Fibroblast of gingiva (primary cell): ENCODE measurements around the gene NECTIN2.

Experiments used
- DNase-seq: peaks from one replicate; pipeline ENCODE4 v3.0.0-alpha.2; 2011; ENCODE audit warnings: low read depth

The NECTIN2 gene

DNA sequence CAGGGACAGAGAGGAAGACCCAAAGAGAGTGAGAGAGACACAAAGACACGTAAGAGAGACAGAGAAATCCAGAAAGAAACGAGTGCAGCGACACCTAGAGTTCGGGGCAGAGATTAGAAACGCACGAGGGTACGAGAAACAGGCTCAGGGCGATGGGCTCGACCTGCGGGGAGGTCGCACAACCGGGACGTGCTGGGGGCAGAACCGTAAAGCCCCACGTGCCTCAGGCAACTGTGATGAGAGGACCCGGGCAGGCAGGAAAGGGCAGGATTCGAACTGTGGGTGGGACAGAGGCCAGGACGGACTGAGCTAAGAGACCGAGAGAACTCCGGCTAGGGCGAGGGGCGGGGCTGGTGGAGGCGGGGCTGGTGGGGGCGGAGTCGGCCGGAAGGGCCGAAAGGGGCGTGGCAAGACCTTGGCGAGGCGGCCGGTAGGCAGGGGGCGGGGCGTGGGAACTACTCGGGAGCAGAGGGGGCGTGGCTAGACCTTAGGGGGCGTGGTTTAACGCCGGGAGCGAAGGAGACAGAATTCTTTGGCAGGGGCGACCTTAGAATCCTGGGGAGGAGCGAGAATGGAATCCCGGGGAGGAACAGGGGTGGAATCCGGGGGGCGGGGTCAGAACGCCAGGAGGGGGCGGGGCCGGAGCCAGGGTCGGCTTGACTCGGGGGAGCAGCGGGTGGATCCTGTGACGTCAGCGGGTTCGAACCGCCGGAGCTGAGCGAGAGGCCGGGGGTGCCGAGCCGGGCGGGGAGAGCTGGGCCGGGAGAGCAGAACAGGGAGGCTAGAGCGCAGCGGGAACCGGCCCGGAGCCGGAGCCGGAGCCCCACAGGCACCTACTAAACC lies at the start of gene NECTIN2:
Gene NECTIN2, plus strand, starts transcription at position 686 of the 843 bp plus-strand sequence. CDS start 229 bp downstream, outside the sequence.
- DNase-seq = peak; percentile 97

DNA sequence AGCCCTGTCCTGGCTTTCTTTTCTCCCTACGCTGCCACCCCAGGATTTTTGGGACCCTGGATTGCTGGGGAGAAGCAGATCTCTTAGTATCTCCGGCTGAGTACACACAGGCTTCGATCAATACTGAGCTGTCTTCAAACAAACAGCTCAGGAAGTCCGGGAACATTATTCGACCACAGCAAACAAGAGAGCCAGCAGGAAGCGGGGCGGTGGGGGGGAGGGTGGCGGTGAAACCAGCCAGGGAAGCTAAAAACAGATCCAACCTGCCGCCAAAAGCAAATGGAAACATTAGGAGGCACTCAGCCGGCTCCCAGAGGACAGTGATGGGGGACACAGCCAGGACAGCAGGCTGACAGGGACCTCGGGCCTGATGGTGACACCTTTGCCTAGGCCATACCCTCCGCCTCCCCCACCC lies 49.4 kb upstream of the NECTIN2 start:
- DNase-seq = no peak

DNA sequence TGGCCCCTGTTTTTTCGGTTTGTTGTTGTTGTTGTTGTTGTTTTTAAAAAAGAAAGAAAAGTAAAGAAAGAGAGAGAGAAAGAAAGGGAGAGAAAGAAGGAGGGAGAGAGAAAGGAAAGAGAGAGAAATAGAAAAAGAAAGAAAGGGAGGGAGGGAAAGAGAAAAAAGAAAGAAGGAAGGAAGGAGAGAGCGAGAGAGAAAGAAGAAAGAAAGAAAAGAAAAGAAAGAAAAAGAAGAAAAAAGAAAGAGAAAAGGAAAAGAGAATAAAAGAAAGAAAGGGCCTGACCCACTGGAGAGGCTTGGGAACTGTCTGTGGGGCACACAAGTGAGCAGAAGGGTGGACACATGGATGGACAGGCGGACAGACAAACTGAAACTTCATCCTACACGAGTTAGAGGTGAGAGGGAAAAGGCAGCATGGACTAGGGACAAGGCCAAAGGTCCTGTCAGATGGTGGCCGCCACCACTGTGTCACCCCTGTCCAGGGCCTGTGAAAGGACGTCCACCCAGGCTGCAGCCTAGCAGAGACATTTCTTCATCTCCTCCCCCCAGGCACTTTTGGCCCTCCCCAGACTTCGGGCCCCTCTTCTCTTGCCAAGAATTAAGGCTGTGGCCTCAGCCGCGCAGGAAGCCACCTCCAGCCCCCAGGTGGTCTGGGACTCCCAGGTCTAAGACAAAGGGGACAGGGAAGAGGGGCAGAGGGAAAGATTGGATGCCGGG lies 46.3 kb upstream of the NECTIN2 start:
- no peak for DNase-seq

DNA sequence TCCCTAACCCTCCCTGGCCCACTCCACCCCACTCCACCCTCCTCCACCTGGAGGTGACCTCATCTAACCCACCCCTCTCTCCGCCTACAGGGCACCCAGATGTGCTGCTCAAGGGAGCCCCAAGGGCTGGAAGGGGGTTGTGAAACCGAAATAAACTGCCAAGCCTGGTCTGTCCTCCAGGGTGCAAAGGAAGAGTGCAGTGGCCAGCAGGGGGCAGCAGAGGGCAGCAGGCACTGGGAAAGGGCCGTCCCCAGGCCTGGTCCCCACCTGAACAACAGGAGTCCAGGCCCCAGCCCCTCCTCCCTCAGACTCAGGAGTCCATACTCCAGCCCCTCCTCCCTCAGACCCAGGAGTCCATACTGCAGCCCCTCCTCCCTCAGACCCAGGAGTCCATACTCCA lies 45.6 kb upstream of the NECTIN2 start:
- DNase-seq = peak; percentile 56

DNA sequence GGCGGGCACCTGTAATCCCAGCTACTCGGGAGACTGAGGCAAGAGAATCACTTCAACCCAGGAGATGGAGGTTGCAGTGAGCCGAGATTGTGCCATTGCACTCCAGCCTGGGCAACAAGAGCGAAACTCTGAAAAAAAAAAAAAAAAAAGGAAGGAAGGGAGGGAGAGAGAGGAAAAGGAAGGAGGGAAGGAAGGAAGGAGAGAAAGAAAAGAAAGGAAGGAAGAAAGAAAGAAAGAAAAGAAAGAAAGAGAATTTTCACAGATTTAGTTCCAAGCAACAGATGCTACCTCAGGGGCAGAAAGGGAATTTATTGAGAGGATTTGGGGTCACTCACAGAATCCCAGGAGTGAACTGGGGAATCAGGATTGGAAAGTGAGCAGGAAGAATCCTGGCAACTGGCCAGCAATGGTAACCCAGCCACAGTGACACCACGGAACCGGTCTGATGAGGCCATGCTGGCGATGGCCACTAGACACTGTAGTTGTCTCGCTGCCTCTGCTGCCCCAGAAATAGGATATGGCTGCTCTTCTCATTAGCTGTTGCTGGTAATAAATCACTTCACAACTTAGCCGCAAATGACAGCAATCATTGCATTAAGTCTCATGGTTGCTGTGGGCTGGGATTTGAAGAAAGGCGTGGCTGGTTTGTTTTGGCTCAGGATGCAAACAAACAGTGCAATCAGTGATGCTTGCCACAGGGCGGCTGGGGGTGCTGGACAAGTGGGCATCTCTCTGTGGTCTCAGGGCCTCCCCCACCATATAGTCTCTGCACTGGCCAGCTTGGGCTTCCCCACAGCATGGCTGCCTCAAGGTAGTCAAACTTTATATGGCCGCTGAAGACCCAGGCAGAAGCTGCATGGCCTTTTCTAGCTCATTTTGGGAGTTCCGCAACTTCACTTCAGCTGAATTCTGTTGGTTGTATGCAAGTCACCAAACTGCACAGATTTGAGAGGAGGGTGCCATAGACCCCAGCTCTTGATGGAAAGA lies 42.4 kb upstream of the NECTIN2 start:
- no peak for DNase-seq

DNA sequence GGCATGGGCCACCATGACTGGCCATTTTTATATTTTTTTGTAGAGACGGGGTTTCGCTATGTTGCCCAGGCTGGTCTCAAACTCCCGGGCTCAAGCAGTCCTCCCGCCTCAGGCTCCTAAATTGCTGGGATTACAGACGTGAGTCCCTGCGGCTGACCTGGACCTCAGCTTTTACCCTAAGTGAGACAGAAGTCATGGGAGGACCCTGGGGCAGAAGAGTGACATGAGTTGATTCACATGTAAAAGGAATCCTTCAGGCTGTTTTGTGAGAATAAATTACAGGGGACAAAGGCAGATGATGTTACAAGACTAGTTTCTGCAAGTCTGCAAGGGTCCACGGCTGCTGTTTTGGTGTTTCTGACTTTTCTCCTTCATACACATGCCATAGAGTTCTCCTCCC lies 39.8 kb upstream of the NECTIN2 start:
- no peak for DNase-seq

DNA sequence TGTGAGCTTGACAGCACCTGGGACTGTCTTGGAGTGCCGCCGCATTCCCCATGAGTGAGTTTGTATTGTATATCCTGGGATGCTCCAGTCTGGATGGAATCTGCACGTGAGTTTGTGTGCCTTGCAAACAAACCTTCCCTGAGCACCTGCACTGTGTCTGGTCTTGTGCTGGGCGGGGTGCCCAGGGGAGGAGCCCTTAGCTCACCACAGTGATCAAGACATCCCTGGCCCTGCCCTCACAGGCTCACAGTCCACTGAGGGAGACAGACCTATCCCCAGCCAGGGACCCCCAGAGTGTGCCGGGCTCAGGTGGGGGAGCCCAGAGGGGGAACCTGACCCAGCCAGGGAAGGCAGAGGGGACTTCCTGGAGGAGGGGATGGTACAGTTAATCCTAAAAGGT lies 38.9 kb upstream of the NECTIN2 start:
- DNase-seq = no peak

DNA sequence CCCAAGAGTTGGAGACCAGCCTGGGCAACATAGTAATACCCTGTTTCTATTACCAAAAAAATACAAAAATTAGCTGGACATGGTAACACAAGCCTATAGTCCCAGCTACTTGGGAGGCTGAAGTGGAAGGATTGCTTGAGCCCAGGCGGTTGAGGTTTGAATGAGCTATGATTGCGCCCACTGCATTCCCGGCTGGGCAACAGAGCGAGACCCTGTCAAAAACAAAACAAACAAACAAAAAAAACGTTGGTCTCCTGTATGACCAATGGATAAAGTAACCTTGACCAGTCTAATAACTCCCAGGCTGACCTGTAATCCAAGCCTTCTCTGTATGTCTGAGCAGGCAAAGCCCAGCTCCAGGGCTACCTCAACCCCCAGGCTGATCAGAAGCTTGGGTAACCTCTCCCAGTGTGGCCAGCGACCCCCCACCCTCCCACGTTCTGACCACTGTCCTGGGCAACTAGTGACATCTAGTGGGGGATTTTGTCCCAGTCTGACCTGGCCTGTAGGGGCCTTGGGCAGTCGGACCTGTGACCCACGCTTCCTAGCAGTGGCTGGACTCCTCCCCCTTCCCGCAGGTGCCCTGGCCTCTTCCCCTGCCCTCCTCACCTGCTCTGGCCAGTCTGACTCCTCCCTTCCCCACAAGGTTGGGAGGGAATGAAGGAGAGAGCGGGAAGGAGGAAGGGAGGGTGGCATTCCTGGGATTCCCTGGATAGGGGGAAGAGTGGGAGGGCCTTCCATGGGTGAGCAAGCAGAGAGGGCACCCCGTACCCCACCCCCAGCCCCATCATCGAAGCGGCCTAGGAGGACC lies 38.2 kb upstream of the NECTIN2 start:
- peak; percentile 10 for DNase-seq

DNA sequence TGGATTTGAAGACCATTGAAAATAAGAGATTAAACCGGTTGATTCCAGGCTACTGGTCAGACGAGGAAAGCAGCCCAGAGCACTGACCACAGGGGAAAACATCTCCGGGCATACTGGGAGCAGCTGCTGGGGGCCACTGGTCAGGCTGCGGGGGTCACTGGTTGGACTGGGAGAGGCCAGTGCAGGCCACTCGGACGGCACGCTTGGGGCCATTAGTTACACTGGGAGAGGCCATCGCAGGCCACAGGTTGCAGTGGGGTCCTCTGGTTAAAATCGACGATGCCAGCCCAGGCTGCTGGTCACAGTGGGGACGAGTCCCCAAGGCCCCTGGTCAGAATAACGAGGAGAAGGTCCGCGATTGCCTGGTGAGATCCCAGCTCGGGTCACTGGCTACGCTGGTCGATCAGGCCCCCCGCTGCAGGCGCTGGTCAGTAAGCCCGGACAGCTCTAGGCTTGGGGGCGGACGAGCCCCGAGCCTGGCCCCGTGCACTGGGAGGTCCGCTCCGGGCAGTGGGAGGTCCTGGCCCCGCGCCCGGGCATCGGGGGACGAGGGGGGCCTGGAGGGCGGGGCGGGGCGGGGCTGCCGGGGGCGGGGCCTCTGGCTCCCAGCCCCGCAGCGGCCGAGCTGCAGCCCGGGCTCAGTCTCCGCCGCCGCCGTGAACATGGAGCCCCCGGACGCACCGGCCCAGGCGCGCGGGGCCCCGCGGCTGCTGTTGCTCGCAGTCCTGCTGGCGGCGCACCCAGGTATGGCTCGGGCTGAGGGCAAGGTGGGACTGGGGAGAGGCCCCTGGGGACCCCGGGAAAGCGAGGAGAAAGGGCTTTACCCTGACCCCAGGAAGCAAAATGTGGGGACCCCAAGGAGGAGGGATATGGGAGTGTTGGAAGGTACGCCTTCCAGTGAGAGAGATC lies 37.4 kb upstream of the NECTIN2 start, which contains the start of gene BCAM:
Gene BCAM, plus strand, starts transcription at position 641 of the 909 bp plus-strand sequence. Its CDS starts 22 bp downstream, at position 663.
- peak; percentile 57 for DNase-seq

DNA sequence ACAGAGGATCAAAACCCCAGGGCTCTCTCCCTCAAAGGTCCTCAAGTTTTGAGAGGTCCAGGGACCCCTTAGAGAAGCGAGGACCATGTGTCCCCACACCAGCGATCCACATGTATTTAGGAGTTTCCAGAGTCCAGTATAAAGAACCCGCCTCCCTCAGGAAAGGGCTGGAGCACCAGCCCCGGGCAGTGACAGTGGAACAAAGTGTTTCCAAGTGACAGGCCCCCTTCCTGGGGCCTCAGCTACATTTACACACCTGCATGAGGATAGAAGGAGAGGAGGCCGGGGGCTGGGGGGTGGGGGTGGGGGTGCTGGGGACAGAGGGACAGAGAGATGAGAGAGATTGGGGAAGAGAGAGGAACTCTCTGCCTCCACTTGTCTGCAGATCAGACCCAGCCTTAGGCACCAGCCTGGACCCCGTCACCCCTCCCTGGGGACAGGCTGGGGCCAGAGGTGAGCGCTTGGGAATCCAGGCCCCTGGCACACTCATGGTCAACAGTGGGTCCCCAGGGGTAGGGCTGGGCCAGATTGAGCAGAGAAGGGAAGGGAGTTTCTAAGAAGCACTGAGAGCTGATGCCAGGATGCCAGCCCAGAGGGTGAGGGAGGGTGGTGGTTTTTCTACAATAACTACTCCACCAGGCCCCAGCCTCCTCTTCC lies 36.4 kb upstream of the NECTIN2 start:
- DNase-seq = no peak

DNA sequence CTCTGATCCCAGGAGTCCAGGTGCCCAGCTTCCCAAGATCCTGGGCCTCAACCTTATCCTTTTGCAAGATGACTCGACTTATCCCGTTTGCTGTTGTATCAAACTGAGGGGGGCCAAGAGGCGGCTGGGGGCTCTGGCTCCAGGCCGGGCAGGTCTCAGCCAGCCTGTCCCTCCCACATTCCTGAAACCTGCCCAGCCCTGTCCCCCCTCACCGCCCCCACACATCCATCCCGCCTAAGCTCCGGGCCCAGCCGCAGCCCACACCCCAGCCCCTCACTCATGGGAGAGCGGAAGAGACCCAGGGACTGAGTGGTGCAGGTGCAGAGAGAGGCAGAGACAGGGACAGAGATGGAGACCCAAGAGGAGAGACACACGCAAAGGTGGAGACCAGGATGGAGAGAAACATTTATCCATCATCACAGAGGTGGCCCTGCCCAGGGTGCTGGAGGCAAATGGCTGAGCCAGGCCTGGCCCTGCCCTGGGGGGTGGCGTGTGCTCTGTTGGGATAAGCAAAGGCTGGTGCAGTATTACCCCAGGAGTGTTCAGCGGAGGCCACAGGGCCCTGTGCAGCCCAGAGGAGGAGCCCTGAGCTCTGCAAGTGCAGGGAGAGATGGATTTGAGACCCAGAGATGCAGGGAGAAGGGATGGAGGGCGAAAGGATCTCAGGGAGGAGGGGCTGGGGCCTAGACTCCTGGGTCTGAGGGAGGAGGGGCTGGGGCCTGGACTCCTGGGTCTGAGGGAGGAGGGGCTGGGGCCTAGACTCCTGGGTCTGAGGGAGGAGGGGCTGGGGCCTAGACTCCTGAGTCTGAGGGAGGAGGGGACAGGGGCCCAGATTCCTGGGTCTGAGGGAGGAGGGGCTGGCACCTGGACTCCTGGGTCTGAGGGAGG lies 35.6 kb upstream of the NECTIN2 start:
- DNase-seq = no peak

DNA sequence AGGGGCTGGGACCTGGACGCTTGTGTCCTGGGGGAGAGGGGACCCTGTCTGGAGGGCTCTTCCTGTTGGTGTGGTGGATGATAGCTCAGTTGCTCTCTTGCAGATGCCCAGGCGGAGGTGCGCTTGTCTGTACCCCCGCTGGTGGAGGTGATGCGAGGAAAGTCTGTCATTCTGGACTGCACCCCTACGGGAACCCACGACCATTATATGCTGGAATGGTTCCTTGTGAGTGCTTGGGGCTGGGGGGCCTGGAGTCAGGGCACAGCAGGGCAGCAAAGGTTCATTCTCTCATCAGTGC lies 35.0 kb upstream of the NECTIN2 start:
- DNase-seq = no peak

DNA sequence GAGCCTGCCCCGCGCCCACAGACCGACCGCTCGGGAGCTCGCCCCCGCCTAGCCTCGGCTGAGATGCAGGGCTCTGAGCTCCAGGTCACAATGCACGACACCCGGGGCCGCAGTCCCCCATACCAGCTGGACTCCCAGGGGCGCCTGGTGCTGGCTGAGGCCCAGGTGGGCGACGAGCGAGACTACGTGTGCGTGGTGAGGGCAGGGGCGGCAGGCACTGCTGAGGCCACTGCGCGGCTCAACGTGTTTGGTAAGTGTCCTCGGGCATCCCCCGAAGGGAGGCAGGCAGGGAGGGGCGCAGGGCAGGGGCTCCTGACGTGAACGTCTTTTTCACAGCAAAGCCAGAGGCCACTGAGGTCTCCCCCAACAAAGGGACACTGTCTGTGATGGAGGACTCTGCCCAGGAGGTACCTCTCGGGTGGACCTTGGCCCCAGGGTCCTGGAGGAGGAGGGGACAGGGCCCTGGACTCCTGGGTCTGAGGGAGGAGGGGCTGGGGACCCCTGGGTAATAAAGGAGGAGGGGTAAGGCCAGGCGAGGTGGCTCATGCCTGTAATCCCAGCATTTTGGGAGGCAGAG lies 33.9 kb upstream of the NECTIN2 start:
- no peak for DNase-seq

DNA sequence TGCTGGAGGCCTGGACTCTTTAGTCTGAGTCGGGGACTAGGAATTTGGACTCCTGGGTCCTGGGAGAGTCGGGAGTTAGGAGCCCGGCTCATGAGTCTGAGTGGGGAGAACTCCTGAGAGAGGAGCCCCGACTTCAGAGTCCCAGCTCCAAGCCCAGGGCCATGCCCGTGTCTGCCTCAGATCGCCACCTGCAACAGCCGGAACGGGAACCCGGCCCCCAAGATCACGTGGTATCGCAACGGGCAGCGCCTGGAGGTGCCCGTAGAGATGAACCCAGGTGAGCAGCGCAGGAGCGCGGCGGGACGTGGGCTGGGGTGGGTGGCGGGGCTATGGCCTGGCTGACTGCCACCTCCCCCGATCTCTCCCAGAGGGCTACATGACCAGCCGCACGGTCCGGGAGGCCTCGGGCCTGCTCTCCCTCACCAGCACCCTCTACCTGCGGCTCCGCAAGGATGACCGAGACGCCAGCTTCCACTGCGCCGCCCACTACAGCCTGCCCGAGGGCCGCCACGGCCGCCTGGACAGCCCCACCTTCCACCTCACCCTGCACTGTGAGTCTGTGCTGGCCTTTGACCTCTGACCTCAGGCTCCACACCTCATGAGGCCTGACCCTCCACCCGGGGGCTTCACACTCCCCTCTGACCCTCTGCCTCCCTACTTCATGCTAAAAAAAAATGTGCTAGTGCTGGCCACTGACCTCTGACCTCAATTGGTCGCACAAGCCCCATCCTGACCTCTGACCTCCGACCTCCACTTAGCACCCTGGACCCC lies 32.8 kb upstream of the NECTIN2 start:
- DNase-seq = no peak

DNA sequence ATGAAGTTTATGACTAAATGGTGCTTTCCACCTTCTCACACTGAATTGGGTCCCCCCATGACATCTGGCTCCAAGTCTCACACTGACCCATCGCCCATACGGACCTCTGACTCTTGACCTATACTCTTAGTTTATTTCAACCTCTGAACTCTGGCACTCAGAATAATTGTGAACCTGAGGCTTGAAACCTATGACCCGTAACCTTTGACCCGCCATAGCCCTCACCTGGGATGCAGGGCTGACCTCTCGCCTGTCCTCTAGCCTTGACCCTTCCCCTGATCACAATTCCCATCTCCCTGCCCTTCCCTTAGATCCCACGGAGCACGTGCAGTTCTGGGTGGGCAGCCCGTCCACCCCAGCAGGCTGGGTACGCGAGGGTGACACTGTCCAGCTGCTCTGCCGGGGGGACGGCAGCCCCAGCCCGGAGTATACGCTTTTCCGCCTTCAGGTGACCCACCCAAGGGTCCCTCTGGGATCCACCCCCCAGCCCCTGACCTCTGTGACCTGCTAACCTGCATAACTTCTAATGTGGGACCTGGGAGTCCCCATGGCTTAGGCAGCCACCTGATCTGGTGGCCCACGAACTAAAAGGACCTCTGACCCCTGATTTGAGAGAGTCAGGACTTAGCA lies 32.1 kb upstream of the NECTIN2 start:
- no peak for DNase-seq

DNA sequence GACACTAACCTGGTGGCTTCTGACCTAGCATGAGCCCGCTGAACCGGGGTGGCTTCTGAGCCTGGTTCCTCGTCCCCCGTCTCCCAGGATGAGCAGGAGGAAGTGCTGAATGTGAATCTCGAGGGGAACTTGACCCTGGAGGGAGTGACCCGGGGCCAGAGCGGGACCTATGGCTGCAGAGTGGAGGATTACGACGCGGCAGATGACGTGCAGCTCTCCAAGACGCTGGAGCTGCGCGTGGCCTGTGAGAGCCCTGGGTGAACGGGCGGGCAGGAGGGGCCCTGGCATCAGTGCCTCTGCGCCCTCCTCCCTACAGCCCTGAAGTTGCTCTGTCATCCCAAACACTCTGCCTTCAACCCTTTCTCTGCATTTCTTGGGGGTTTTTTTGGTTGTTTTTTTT lies 31.6 kb upstream of the NECTIN2 start:
- DNase-seq = no peak

DNA sequence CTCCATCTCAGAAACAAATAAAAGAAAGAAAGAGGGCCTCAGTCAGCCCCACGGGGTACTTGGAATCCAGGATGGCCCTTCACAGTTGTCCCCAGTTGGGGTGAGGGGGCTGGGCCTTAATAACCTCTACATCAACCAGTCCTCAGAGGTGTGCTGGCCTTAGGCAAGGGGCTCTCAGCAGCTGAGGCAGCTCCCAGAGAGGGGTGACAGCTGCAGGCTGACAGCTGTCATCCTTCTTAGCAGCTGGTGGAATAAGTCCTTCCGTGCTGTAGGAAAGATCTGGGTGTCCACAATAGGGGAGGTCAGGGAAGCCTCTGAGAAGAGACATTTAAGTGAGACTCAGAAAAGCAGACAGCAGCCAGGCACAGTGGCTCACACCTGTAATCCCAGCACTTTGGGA lies 29.8 kb upstream of the NECTIN2 start:
- DNase-seq = no peak
